Stimulated activated CD4-positive, alpha-beta T cell treated with anti-CD3 and anti-CD28 coated beads, TNF-alpha, amount 100 ng/mL, for 4 hours (primary cell): ENCODE data around the gene TLR8.

ENCODE experiments used
- DNase-seq, 3 experiments: peaks; one replicate each; pipeline ENCODE4 v3.0.0-alpha.2; 2020; ENCODE audit warnings: low read depth in 3 of 3

TLR8 gene

DNA sequence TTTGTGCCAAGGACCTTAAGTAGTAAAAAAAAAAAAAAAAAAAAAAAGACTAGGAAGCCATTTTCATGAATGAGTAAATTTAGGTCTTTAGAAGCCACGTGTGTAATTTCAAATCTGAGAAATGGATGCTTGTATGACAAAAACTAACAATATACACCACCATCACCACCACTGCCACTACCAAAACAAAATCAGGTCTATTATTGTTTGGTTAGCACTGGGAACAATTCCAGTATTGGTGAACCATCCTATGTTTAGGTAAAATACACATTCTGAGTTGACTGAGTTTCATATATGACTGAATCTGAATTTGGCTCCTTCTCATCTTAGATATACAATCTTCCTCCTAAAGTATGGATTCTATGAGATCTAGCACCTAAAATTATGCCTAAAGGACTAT lies 59.7 kb downstream of the TLR8 start:
- no peak for DNase-seq

DNA sequence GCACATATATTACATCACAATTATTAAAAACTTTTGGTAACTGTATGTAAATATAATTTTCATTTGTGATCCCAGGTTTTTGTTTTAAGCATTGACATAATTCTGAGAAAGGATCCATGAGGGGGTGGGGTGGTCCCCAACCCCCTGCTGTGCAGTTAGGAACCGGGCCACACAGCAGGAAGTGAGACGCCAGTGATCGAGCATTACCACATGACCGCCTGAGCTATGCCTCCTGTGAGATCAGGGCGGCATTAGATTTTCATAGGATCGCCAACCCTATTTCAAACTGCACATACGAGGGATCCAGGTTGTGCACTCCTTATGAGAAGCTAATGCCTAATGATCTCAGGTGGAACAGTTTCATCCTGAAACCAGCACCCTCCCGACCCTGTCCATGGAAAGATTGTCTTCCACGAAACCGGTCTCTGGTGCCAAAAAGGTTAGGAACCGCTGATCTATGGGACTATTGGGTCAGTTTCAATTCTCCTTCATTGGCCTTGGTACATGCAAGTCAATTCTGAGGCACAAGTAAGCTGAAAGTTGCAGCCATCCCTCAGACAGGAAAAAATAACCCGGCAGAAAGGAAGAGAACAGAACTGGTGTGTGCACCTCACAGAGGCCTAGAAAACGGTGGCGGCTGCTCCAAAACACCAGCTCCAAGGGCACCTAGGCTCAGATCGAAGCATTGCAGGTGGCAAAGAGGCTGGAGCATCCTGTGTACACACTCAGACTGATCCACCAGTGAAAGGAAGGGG lies 61.5 kb downstream of the TLR8 start:
- no peak for DNase-seq

- no peak for DNase-seq
Measured at GRCh38 chrX:12970691-12971202, 64.3 kb downstream of the TLR8 start.

DNA sequence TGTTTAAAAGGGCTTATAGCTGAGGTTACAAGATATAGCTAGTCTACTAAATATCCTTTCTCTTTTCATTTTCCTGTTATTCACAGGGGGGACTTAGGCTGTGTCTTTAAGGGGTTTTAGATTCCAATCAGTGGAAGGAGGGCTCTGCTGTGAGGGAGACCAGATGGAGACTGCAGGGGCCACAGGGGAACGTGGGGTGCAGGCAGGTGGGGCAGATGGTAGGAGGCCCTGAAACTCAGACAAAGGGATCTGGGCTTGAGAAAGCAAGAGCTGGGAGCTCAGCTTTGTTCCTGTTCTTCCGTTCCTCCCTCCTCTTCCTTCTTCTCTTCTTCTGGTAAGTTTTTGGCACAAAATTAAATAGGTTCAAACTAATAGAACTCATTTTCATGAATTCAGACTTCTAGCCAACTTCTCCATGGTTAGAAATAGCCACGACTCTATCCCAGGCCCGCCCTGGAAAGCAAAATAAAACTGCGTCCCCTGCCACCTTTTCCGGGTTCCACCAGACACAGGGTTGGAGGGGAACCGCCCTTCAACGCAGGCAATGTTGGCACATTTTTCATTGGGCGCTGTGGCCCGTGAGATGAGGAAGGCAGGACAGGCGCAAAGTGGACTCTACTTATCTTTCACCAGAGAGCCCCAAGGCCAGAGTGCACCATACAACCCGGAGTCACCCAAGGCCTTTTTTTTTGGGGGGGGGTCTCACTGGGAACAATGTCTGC lies 65.0 kb downstream of the TLR8 start:
- no peak for DNase-seq

- no peak for DNase-seq
Measured at GRCh38 chrX:12972243-12972642, 65.8 kb downstream of the TLR8 start.
